Measurements from ENCODE around the gene MSL3. TPM values are rescaled to one million over a fixed set of nuclear protein-coding genes. Genes with fewer than 3 reads are reported as not detected.

Gene MSL3
- total RNA-seq, 1 donor from 2014 or later = 11.2 TPM

GRCh38 chrX:11733614-11734013, 24.4 kb upstream of the MSL3 start:
- Histone ChIP-seq H3K4me3 (no peak overlapping the region), H3K27ac (replicated peaks) (no peak overlapping the region), H3K27me3 (ENCODE audit: low read depth) (no peaks in the 10 kb centered on the region), H3K36me3 (no peaks in the 10 kb centered on the region), H3K9me3 (replicated peaks) (no peaks in the 10 kb centered on the region), H3K4me1 (no peaks in the 10 kb centered on the region)
- DNase-seq = no peak
- intact Hi-C loops (cut with micrococcal nuclease) = no loop called here
- TF ChIP-seq CTCF (IDR thresholded peaks at IDR 0.05; ENCODE audit: borderline replicate concordance) = no peak

- H3K4me3 ChIP-seq = no peak overlapping the region
- intact Hi-C loops (cut with micrococcal nuclease) = no loop called here
- no peaks in the 10 kb centered on the region for H3K36me3 ChIP-seq
- no peaks in the 10 kb centered on the region for H3K4me1 ChIP-seq
- no peak overlapping the region for H3K27ac ChIP-seq (replicated peaks)
- no peaks in the 10 kb centered on the region for H3K9me3 ChIP-seq (replicated peaks)
- no peak for DNase-seq
- no peak for TF ChIP-seq CTCF (IDR thresholded peaks at IDR 0.05; ENCODE audit: borderline replicate concordance)
- H3K27me3 ChIP-seq (ENCODE audit: low read depth) = no peaks in the 10 kb centered on the region
Observed at GRCh38 chrX:11739776-11740175, 18.3 kb upstream of the MSL3 start.

- H3K27me3 ChIP-seq (ENCODE audit: low read depth) = no peaks in the 10 kb centered on the region
- no peak for DNase-seq
- H3K9me3 ChIP-seq (replicated peaks) = no peaks in the 10 kb centered on the region
- H3K36me3 ChIP-seq = no peaks in the 10 kb centered on the region
- no peak overlapping the region for H3K4me3 ChIP-seq
- H3K27ac ChIP-seq (replicated peaks) = no peak overlapping the region
- intact Hi-C loops (cut with micrococcal nuclease) = no loop called here
- no peaks in the 10 kb centered on the region for H3K4me1 ChIP-seq
- no peak for TF ChIP-seq CTCF (IDR thresholded peaks at IDR 0.05; ENCODE audit: borderline replicate concordance)
Observed at GRCh38 chrX:11740794-11741193, 17.2 kb upstream of the MSL3 start.

- no peaks in the 10 kb centered on the region for H3K4me1 ChIP-seq
- H3K36me3 ChIP-seq = no peaks in the 10 kb centered on the region
- intact Hi-C loops (cut with micrococcal nuclease) = no loop called here
- TF ChIP-seq CTCF (IDR thresholded peaks at IDR 0.05; ENCODE audit: borderline replicate concordance) = no peak
- H3K27ac ChIP-seq (replicated peaks) = no peak overlapping the region
- no peaks in the 10 kb centered on the region for H3K27me3 ChIP-seq (ENCODE audit: low read depth)
- no peaks in the 10 kb centered on the region for H3K9me3 ChIP-seq (replicated peaks)
- no peak overlapping the region for H3K4me3 ChIP-seq
- DNase-seq = no peak
Observed at GRCh38 chrX:11741574-11741973, 16.5 kb upstream of the MSL3 start.

- no peak overlapping the region for H3K4me3 ChIP-seq
- no peaks in the 10 kb centered on the region for H3K27me3 ChIP-seq (ENCODE audit: low read depth)
- H3K36me3 ChIP-seq = no peaks in the 10 kb centered on the region
- intact Hi-C loops (cut with micrococcal nuclease) = no loop called here
- no peaks in the 10 kb centered on the region for H3K4me1 ChIP-seq
- H3K9me3 ChIP-seq (replicated peaks) = no peaks in the 10 kb centered on the region
- TF ChIP-seq CTCF (IDR thresholded peaks at IDR 0.05; ENCODE audit: borderline replicate concordance) = no peak
- H3K27ac ChIP-seq (replicated peaks) = no peak overlapping the region
- no peak for DNase-seq
Observed at GRCh38 chrX:11745881-11746280, 12.2 kb upstream of the MSL3 start.

- H3K27me3 ChIP-seq (ENCODE audit: low read depth) = no peaks in the 10 kb centered on the region
- H3K36me3 ChIP-seq = no peaks in the 10 kb centered on the region
- no peak for TF ChIP-seq CTCF (IDR thresholded peaks at IDR 0.05; ENCODE audit: borderline replicate concordance)
- H3K4me1 ChIP-seq = no peaks in the 10 kb centered on the region
- intact Hi-C loops (cut with micrococcal nuclease) = no loop called here
- no peak overlapping the region for H3K27ac ChIP-seq (replicated peaks)
- no peak overlapping the region for H3K4me3 ChIP-seq
- DNase-seq = no peak
- no peaks in the 10 kb centered on the region for H3K9me3 ChIP-seq (replicated peaks)
Observed at GRCh38 chrX:11750046-11750445, 8.0 kb upstream of the MSL3 start.

Data from left ventricle myocardium inferior (tissue), 1 donor.